Parathyroid adenoma (tissue), 2 donors: ENCODE data around the gene IRGQ.
"Not testable (repeated sequence)": the region's sequence is repeated elsewhere in the genome, so short reads cannot be mapped to it uniquely, and the experiment has no call there.

Source experiments
- H2AFZ ChIP-seq: fragments of 300-600 bp; sonication (generic); one replicate; pipeline ENCODE4 v1.7.0; 2017; ENCODE audit warnings: antibody characterized with exemption, mild to moderate bottlenecking
- H3K27ac ChIP-seq: fragments of 300-600 bp; sonication (generic); one replicate; pipeline ENCODE4 v1.7.0; 2017
- H3K27me3 ChIP-seq: fragments of 300-600 bp; sonication (generic); one replicate; pipeline ENCODE4 v1.7.0; 2017; ENCODE audit warnings: low read length; ENCODE audit not compliant: control insufficient read depth, insufficient read depth
- H3K36me3 ChIP-seq: fragments of 300-600 bp; sonication (generic); one replicate; pipeline ENCODE4 v1.7.0; 2017; ENCODE audit warnings: low read length; ENCODE audit not compliant: control insufficient read depth, insufficient read depth
- H3K4me1 ChIP-seq: fragments of 300-600 bp; sonication (generic); one replicate; pipeline ENCODE4 v1.7.0; 2017; ENCODE audit warnings: control low read depth
- H3K4me2 ChIP-seq: fragments of 300-600 bp; sonication (generic); one replicate; pipeline ENCODE4 v1.7.0; 2017; ENCODE audit warnings: low read length
- H3K4me3 ChIP-seq: fragments of 300-600 bp; sonication (generic); one replicate; pipeline ENCODE4 v1.7.0; 2017; ENCODE audit warnings: low read depth, low read length
- H3K79me2 ChIP-seq: fragments of 300-600 bp; sonication (generic); one replicate; pipeline ENCODE4 v1.7.0; 2017; ENCODE audit warnings: control low read depth
- H3K9ac ChIP-seq: fragments of 300-600 bp; sonication (generic); one replicate; pipeline ENCODE4 v1.7.0; 2017; ENCODE audit warnings: mild to moderate bottlenecking
- H3K9me3 ChIP-seq: fragments of 300-600 bp; sonication (generic); one replicate; pipeline ENCODE4 v1.7.0; 2017; ENCODE audit warnings: low read length; ENCODE audit not compliant: control insufficient read depth
- CTCF ChIP-seq: fragments of 300-600 bp; sonication (generic); IDR thresholded peaks from one replicate; pipeline ENCODE4 v1.7.0; 2017; ENCODE audit warnings: antibody characterized with exemption, mild to moderate bottlenecking
- donor health status: primary hyperparathyroidism.

The IRGQ gene

GRCh38 chr19:43553656-43554055 lies 42.3 kb downstream of the IRGQ start:
- Histone ChIP-seq H3K4me1 (no peaks in the 10 kb centered on the region), H3K27ac (no peak overlapping the region), H3K27me3 (no peaks in the 10 kb centered on the region), H3K79me2 (peaks cover 7% of the 10 kb centered on the region), H3K9ac (no peak overlapping the region), H3K4me2 (no peak overlapping the region), H3K4me3 (no peak overlapping the region), H3K9me3 (no peaks in the 10 kb centered on the region), H2AFZ (no peak overlapping the region), H3K36me3 (no peaks in the 10 kb centered on the region)
- TF ChIP-seq CTCF = no peak

GRCh38 chr19:43552616-43553015 lies 43.3 kb downstream of the IRGQ start:
- Histone ChIP-seq H3K79me2 (peaks cover 7% of the 10 kb centered on the region), H3K9ac (no peak overlapping the region), H3K4me3 (no peak overlapping the region), H2AFZ (no peak overlapping the region), H3K27ac (no peak overlapping the region), H3K27me3 (no peaks in the 10 kb centered on the region), H3K9me3 (no peaks in the 10 kb centered on the region), H3K4me2 (no peak overlapping the region), H3K36me3 (no peaks in the 10 kb centered on the region), H3K4me1 (no peaks in the 10 kb centered on the region)
- TF ChIP-seq CTCF = no peak

GRCh38 chr19:43552198-43552450 lies 43.8 kb downstream of the IRGQ start:
- Histone ChIP-seq H3K79me2 (peaks cover 7% of the 10 kb centered on the region), H3K27ac (no peak overlapping the region), H2AFZ (no peak overlapping the region), H3K4me2 (no peak overlapping the region), H3K4me1 (no peaks in the 10 kb centered on the region), H3K4me3 (no peak overlapping the region), H3K9me3 (no peaks in the 10 kb centered on the region), H3K27me3 (no peaks in the 10 kb centered on the region), H3K9ac (no peak overlapping the region), H3K36me3 (no peaks in the 10 kb centered on the region)
- TF ChIP-seq CTCF = no peak

- H3K4me2 ChIP-seq = no peak overlapping the region
- no peak overlapping the region for H2AFZ ChIP-seq
- no peak overlapping the region for H3K9ac ChIP-seq
- no peaks in the 10 kb centered on the region for H3K4me1 ChIP-seq
- H3K9me3 ChIP-seq = no peaks in the 10 kb centered on the region
- no peak overlapping the region for H3K4me3 ChIP-seq
- H3K27me3 ChIP-seq = no peaks in the 10 kb centered on the region
- TF ChIP-seq CTCF = no peak
- no peak overlapping the region for H3K27ac ChIP-seq
- no peaks in the 10 kb centered on the region for H3K36me3 ChIP-seq
- peaks cover 7% of the 10 kb centered on the region for H3K79me2 ChIP-seq
These were observed 44.3 kb downstream of the IRGQ start for GRCh38 chr19:43551399-43552197.

GRCh38 chr19:43548706-43549105 lies 47.2 kb downstream of the IRGQ start:
- no peaks in the 10 kb centered on the region for H3K36me3 ChIP-seq
- H3K9ac ChIP-seq = no peak overlapping the region
- H3K4me2 ChIP-seq = no peak overlapping the region
- H3K79me2 ChIP-seq = no peaks in the 10 kb centered on the region
- no peak overlapping the region for H3K27ac ChIP-seq
- H3K9me3 ChIP-seq = no peaks in the 10 kb centered on the region
- H3K4me3 ChIP-seq = no peak overlapping the region
- H2AFZ ChIP-seq = no peak overlapping the region
- no peaks in the 10 kb centered on the region for H3K4me1 ChIP-seq
- no peak for TF ChIP-seq CTCF
- no peaks in the 10 kb centered on the region for H3K27me3 ChIP-seq

GRCh38 chr19:43547926-43548325 lies 48.0 kb downstream of the IRGQ start:
- H3K27ac ChIP-seq, H3K36me3 ChIP-seq, H3K27me3 ChIP-seq, H3K4me3 ChIP-seq, H3K4me1 ChIP-seq, H2AFZ ChIP-seq, H3K9me3 ChIP-seq, H3K4me2 ChIP-seq, H3K79me2 ChIP-seq, H3K9ac ChIP-seq: not testable (repeated sequence)
